Measurements from ENCODE around the gene DOCK8. TPM values are rescaled to one million over a fixed set of nuclear protein-coding genes. Genes with fewer than 3 reads are reported as not detected.

DOCK8 gene
- total RNA-seq, 6 experiments from 2014 or later, result 5.8 to 20.5 (median 9.5) TPM

DNA sequence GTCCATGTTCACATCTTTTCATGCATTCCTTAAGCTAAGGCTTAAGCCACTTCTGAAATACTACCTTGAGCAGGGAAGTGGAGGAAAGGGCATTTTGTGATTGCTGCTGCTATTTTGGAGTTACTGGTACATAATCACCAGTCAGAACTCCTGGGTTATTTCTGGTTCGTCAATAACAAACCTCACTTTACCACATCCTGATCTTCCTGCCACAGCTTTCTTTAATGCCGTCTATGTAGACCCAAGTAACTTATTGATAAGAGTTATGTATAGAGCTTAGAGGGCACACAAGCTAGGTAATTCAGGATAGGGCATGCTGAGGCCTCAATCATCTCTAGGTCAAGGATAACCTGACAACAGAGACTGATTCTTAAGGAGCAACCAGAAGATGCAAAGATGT lies 120.7 kb downstream of the DOCK8 start:
- WGBS (ENCODE audit: insufficient coverage, low coverage, low lambda C conversion rate, missing lambda C conversion rate), result 50% methylated on average over 2 of the region's 2 CpGs
- Histone ChIP-seq H3K9me3 (no peaks in the 10 kb centered on the region), H3K4me3 (no peak overlapping the region), H3K27ac (no peak overlapping the region), H3K27me3 (no peaks in the 10 kb centered on the region), H3K4me1 (peaks cover 0 to 11% (median 0%) of the 10 kb centered on the region in 4 donors), H3K36me3 (peaks cover 0 to 4% (median 0%) of the 10 kb centered on the region in 4 donors)
- ATAC-seq (no peak), DNase-seq (no peak)
- intact Hi-C loops (cut with DNase I), result no loop called here
- TF ChIP-seq POLR2A (IDR thresholded peaks at IDR 0.05), result no peak
- TF ChIP-seq, protein P1, sequence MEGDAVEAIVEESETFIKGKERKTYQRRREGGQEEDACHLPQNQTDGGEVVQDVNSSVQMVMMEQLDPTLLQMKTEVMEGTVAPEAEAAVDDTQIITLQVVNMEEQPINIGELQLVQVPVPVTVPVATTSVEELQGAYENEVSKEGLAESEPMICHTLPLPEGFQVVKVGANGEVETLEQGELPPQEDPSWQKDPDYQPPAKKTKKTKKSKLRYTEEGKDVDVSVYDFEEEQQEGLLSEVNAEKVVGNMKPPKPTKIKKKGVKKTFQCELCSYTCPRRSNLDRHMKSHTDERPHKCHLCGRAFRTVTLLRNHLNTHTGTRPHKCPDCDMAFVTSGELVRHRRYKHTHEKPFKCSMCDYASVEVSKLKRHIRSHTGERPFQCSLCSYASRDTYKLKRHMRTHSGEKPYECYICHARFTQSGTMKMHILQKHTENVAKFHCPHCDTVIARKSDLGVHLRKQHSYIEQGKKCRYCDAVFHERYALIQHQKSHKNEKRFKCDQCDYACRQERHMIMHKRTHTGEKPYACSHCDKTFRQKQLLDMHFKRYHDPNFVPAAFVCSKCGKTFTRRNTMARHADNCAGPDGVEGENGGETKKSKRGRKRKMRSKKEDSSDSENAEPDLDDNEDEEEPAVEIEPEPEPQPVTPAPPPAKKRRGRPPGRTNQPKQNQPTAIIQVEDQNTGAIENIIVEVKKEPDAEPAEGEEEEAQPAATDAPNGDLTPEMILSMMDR (IDR thresholded peaks at IDR 0.05), result no peak

DNA sequence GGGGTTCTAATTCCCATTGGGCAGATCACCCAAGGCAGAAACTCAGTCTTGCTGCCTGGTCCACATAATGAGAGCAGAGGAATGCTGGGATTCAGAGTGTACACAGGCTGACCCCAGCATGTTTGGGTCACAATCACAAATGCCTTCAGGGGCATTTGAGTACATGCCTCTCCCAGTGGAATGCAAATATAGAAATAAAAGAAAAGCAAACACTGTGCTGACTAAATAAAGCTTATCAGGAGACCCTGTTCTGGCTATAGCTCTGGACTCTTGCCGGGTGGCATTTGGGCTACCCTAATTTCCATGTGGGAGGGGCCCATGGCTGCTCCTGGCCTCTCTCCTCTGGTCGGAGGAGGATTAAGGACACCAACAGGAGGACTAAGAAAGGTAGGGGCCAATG lies 121.4 kb downstream of the DOCK8 start:
- H3K4me1 ChIP-seq, result peaks cover 0 to 11% (median 0%) of the 10 kb centered on the region in 4 donors
- peaks cover 0 to 4% (median 0%) of the 10 kb centered on the region in 4 donors for H3K36me3 ChIP-seq
- intact Hi-C loops (cut with DNase I), result no loop called here
- no peaks in the 10 kb centered on the region for H3K9me3 ChIP-seq
- H3K27ac ChIP-seq, result no peak overlapping the region
- DNase-seq (peak in 2 of 3 donors; percentile 22 to 60), ATAC-seq (peak; percentile 57 to 94 (median 72))
- WGBS (ENCODE audit: insufficient coverage, low coverage, low lambda C conversion rate, missing lambda C conversion rate), result 14% methylated on average over 2 of the region's 2 CpGs
- no peak overlapping the region for H3K4me3 ChIP-seq
- no peak for TF ChIP-seq POLR2A (IDR thresholded peaks at IDR 0.05)
- TF ChIP-seq, protein P1 (IDR thresholded peaks at IDR 0.05), result no peak
- no peaks in the 10 kb centered on the region for H3K27me3 ChIP-seq

DNA sequence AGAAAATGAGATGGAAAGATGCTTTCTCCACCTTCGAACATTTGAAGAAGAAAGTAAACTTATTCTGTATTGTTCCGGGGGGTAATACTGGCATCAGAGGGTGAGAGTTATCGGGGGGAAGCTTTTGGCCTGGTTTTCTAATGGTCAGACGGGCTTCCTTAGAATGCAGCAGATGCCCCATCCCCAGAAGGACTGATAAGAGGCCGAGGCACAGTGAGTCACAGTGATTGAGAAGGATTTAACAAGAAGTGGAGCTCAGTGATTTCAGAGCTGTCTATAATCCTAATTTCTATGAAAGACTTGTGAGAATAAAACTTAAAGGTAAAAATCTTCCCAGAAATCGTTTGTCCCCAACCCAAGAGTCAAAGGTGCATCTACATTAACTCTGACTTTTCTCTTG lies 123.9 kb downstream of the DOCK8 start:
- whole genome bisulfite sequencing (ENCODE audit: insufficient coverage, low coverage, low lambda C conversion rate, missing lambda C conversion rate), result 78% methylated on average over 6 of the region's 6 CpGs
- ATAC-seq (no peak), DNase-seq (no peak)
- Histone ChIP-seq H3K9me3 (no peaks in the 10 kb centered on the region), H3K36me3 (no peaks in the 10 kb centered on the region), H3K27ac (no peak overlapping the region), H3K4me1 (peaks cover 0 to 11% (median 0%) of the 10 kb centered on the region in 4 donors), H3K4me3 (no peak overlapping the region), H3K27me3 (no peaks in the 10 kb centered on the region)
- no peak for TF ChIP-seq POLR2A (IDR thresholded peaks at IDR 0.05)
- TF ChIP-seq, protein P1 (IDR thresholded peaks at IDR 0.05), result no peak
- intact Hi-C loops (cut with DNase I), result no loop called here

DNA sequence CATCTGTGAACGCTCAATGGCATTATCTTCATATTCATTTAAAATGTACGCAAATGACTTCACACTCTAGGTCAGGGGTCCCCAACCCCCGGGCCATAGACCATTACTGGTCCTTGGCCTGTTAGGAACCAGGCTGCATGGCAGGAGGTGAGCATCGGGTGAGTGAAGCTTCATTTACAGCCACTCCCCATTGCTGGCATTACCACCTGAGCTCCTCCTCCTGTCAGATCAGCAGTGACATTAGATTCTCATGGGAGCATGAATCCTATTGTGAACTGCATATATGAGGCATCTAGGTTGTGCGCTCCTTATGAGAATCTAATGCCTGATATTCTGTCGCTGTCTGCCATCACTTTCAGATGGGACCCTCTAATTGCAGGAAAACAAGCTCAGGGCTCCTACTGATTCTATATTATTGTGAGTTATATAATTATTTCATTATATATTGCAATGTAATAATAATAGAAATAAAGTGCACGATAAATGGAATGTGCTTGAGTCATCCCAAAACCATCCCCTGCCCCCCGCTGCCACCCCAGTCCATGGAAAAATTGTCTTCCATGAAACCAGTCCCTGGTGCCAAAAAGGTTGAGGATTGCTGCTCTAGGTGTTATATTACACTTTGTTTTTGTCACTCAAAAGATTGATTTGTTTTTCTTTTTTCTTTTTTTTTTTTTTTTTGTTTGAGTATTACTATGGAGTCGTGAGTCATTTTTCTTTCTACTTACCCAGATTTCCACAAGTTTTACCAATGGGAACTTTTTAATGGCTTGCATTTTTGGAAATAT lies 127.2 kb downstream of the DOCK8 start:
- ATAC-seq (no peak), DNase-seq (no peak)
- Histone ChIP-seq H3K27ac (no peak overlapping the region), H3K4me1 (no peaks in the 10 kb centered on the region), H3K9me3 (no peaks in the 10 kb centered on the region), H3K36me3 (no peaks in the 10 kb centered on the region), H3K4me3 (no peak overlapping the region), H3K27me3 (no peaks in the 10 kb centered on the region)
- intact Hi-C loops (cut with DNase I), result no loop called here
- 79% methylated on average over 7 of the region's 9 CpGs for WGBS (ENCODE audit: insufficient coverage, low coverage, low lambda C conversion rate, missing lambda C conversion rate)
- TF ChIP-seq, protein P1 (IDR thresholded peaks at IDR 0.05), result no peak
- TF ChIP-seq POLR2A (IDR thresholded peaks at IDR 0.05), result no peak
